ENCODE results near the gene PRSS27.

DNA sequence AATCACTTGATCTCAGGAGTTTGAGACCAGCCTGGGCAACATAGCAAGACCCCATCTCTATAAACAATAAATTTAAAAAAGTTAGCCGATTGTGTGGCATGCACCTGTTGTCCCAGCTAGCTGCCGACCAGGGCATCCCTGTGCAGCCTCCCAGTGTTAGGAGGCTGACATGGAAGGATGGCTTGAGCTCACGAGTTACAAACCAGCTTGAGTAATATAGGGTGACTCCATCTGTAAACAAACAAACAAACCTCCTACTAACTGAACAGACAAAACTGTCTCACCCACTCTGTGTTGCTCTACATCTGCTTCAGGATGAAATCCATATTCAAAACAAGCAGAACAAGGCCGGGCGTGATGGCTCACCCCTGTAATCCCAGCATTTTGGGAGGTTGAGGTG lies 6.9 kb upstream of the PRSS27 start:
- TF ChIP-seq, protein P1, sequence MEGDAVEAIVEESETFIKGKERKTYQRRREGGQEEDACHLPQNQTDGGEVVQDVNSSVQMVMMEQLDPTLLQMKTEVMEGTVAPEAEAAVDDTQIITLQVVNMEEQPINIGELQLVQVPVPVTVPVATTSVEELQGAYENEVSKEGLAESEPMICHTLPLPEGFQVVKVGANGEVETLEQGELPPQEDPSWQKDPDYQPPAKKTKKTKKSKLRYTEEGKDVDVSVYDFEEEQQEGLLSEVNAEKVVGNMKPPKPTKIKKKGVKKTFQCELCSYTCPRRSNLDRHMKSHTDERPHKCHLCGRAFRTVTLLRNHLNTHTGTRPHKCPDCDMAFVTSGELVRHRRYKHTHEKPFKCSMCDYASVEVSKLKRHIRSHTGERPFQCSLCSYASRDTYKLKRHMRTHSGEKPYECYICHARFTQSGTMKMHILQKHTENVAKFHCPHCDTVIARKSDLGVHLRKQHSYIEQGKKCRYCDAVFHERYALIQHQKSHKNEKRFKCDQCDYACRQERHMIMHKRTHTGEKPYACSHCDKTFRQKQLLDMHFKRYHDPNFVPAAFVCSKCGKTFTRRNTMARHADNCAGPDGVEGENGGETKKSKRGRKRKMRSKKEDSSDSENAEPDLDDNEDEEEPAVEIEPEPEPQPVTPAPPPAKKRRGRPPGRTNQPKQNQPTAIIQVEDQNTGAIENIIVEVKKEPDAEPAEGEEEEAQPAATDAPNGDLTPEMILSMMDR (IDR thresholded peaks at IDR 0.05; ENCODE audit: low read length): no peak
- no peak for TF ChIP-seq EZH2 (IDR thresholded peaks at IDR 0.05; ENCODE audit: borderline replicate concordance, low read length)
